DLD1 (cell line): ENCODE results near the gene LAYN.

ENCODE experiments used
- in situ Hi-C: cut with HindIII; loops from 2 replicates; pipeline ENCODE4 v1.10.0; 2017; ENCODE audit warnings: low sequenced_read_pairs

Gene LAYN

DNA sequence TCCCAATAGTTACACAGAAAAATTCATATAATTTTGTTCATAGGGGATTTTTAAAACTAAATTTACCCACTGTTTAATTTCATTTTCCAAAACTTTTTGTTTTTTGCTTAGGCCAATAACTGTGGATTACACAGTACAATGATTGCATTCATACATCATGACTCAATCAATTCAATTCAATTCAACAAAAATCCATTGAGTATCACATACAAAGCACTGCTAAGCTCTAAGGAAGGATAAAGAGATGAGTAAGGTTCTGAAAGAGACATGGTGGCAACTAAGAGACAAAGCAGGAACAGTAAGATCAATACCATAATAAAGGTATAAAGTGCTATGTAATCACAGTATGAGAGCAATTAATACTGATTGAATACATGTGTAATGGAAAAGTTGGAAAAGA, 9.4 kb upstream of the LAYN start:
- in situ Hi-C loops, result no loop called here

DNA sequence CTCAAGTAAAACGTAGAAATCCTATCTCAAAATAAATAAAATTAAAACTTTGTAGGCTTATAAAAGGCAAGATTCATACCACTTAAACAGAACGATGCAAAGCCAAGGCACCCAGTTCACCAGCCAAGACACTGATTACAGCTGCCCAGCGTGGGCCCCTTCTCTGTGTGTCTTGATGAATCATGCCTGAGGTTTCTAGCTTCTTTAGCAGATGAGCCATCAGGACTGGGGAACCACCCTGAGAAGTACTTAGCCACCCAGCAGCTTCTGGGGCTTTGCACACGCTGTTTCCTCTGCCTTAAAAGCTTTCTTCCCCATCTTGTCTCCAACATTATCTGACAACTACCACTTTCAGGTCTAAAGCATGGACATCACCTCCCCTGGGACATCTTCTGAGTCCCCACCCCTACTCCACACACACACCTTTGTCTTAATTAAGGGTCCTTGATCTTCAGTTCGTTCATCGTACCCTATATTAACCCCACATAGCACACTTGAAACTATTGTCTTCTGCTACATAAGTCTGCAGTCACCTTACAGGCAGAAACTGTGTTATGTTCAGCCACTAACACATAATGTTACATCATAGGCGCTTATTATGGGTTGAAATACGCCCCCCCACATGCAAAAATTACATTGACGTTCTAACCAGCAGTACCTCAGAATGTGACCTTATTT, 8.7 kb upstream of the LAYN start:
- in situ Hi-C loops, result no loop called here

- in situ Hi-C loops, result no loop called here
Measured at GRCh38 chr11:111532365-111532709, 8.2 kb upstream of the LAYN start.

DNA sequence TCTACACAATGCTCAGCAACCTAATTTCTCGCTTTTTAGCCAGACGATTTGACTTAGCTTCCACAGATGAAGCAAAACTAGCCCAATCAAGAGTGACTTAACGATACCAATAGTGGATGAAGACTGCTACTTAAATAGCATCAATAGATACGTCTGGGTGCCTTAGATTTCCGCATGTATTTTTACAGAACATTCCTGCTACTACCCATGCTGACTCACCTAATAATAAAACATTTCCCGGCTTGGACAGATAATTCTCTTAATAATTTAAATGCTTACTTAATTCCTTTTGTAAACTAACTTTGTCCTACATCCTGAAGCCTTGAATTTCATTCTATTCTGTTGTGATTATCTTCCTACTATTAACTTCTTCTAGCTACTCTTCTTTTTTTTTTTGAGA, 5.2 kb upstream of the LAYN start:
- in situ Hi-C loops, result no loop called here

DNA sequence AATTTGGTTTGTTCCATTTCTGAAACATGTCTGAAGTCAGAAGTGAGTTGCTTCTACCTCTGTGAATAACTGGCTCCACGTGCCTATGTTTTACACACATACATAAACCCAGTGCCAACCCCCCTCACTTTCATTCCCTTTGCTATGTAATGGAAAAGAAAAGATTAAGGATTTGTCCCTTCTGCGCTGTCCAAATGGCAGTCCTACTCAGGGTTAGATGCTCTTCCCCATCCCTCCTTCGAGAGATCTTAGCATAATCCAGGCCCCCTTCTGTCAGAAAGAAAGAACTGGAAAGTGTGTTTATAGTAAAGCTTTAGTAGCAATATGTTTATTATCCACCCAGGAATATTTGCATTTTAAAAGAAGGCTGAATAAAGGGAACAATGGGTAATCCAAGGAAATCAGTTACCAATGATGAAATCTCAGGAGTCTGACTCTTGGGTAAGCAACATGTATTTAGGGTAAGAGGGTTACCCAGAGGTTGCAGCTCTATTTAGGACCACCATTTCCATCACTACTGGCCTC, 3.1 kb upstream of the LAYN start:
- in situ Hi-C loops, result no loop called here

GRCh38 chr11:111538407-111539114, 2.0 kb upstream of the LAYN start:
- in situ Hi-C loops, result no loop called here

DNA sequence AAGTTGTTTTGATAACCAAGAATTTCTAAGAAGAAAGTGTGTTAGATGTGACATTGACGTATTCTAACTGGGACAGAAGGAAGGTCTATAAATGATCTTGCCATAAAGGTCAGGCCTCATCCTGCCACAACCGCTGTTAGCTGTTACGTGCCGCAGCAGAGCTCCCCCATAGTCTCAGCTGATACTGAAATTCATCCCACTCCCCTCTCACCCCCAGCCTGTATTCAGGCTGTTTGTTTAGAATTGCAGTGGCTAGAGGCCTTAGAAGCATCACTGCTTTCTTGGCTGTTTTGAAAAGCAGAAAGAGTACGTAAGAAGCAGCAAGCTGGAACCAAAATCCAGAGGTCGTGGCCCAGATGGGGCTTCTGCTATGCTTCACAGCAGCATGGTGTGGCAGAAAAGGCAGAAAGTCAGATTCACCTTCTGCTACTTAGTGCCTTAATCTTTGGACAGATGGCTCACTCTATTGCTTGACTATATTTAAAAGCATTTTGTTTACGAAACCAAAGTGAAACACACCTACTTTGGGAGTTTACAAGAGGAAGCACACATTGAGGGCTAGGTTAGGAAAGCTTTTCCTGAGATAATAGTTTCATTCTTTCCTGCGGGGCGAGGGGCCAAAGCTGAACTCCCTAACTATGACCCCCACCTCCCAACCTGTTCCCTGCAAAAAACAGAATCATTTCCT, 950 bp upstream of the LAYN start:
- in situ Hi-C loops, result no loop called here

DNA sequence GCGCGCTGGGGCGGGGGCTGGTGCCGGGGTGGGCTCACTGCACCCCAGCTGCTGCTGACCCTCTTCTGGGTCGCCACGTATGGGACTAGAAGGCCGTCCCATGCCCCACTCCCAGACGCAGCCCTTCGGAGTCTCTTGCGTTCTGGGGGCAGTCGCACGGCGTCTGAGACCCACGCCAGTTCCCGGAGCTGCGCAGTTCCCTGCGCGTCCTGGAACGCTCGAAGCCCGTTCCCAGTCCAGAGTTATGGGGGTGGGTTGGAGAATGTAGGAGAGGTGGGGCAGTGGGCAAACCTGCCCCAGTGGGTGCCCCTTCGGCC, 375 bp downstream of the LAYN start:
- in situ Hi-C loops, result no loop called here

- in situ Hi-C loops, result no loop called here
Measured at GRCh38 chr11:111541254-111542061, 938 bp downstream of the LAYN start.

DNA sequence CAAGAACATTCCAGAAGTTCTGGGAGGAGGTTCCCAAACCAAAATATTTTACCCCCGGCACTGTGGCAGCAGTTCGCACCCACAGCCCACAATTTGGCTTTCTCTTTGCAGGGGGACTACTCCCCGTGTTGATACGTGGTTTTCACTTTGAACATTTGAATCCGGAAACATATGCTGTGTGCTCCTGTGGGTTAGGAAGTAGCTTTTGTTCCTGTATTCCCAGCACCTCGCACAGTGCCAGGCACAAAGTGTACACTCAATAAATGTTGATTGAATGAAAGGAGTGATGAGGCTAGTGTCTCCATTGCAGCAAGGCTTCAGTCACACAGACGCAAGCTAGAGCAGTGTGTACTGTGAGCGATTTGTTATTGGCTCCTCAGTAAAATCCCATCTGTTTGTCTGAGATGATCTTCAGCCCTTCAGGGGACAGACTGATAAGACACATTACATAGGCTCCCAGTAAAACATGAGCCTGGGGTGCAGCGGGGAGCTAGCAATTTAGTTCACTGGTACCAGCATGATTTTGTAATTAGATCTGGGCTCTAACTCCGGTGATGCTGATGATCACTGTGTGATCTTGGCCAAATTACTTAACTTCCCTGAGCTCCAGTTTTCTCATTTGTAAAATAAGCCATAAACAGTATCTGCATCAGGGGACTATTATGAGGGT, 2.2 kb downstream of the LAYN start:
- in situ Hi-C loops, result no loop called here

DNA sequence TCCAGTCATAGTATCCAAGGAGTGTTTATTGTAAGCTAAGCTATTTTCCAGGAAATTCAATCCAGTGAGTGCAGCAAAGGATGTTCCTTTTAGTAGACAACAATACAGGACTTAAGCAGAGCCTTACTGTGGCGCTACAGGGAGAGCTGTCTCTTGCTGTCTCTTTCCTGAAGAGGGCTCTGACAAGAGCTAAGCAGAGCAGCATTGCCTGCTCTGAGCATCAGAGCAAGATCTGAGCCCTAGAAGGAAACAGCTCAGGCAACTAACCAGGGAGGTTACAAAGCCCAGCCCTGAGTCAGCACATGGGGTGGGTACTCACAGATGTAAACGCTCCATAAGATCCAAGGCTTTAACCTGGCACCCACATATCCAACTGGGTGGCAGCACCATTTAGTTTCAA, 8.0 kb downstream of the LAYN start:
- in situ Hi-C loops, result no loop called here

GRCh38 chr11:111549196-111549868, 8.8 kb downstream of the LAYN start:
- in situ Hi-C loops, result no loop called here

DNA sequence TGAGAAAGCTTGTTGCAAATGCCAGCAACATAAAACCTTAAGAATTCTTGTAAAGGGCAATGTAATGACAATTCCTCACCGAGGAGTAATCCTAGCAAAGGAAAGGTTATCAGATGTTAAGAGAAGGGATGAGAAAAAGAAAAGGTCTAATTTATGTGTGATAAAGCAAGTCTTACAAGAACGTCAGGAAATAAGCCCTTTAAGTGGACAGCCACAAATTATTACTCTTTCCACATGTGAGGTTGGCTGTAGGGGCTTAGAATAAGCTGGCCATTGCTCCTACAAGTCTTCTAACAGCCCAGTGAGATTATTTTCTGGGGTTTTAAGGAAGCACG, 9.3 kb downstream of the LAYN start:
- in situ Hi-C loops, result no loop called here

GRCh38 chr11:111550258-111550657, 9.7 kb downstream of the LAYN start:
- in situ Hi-C loops, result no loop called here

GRCh38 chr11:111554532-111554931, 14.0 kb downstream of the LAYN start:
- in situ Hi-C loops, result no loop called here

- in situ Hi-C loops, result no loop called here
Measured at GRCh38 chr11:111555255-111555654, 14.7 kb downstream of the LAYN start.

DNA sequence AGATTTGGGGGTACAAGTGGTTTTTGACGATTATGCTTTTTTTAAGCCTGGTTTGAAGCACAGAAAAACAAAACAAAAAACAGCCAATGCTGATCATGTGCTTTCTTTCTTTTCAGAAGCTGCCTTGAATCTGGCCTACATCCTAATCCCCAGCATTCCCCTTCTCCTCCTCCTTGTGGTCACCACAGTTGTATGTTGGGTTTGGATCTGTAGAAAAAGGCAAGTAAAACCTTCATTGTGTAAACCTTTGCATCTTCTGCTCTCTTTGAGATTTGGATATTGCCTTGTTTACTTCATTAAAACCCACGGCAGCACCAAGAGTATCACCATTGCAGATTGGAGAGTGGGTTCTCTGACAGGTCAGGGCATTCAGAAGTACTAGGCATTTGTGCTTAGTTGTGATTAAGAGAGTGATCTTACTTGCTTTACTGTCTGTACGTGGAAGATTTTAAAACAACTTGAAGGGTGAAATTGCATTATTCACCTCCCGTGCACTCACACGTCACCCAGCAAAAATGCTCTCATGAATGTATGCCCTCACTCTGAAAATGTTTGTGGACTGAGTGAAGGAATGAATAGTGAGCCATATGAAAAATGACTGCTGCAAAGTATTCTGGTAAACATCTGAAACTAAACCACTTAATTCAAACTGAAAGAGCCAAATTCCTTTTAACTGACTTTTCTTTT, 17.0 kb downstream of the LAYN start:
- in situ Hi-C loops, result no loop called here

DNA sequence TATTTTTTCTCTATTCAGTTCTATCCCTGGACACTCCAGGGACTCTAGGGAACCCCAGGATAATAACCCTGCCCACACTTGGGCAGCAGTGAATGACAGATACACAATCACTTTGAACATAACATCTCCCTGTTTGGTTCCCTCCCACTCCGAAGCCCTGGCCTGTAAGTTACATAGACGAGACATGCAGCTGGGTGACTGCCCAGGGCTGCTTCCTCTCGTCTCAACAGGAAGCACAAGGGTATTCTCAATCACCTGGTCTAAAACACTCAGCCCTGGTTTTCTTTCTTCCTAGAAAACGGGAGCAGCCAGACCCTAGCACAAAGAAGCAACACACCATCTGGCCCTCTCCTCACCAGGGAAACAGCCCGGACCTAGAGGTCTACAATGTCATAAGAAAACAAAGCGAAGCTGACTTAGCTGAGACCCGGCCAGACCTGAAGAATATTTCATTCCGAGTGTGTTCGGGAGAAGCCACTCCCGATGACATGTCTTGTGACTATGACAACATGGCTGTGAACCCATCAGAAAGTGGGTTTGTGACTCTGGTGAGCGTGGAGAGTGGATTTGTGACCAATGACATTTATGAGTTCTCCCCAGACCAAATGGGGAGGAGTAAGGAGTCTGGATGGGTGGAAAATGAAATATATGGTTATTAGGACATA, 19.4 kb downstream of the LAYN start:
- in situ Hi-C loops, result no loop called here

DNA sequence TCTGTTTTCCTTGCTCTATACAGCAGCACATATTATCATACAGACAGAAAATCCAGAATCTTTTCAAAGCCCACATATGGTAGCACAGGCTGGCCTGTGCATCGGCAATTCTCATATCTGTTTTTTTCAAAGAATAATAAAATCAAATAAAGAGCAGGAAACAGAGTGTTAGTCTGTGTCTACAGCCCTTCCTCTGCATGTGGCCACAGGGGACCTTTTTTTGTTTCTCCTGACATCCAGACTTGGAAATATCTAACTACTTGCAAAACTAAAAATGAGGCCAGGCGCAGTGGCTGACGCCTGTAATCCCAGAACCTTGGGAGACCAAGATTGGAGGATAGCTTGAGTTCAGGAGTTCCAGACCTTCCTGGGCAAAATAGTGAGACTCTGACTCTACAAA, 20.3 kb downstream of the LAYN start:
- in situ Hi-C loops, result no loop called here
